VCaP (cell line): ENCODE data around the gene H2BK1.
A peak's percentile ranks its signal among the peaks of the same experiment; 100 is the strongest.

ENCODE experiments used
- H3K27ac ChIP-seq: fragments of 450-650 bp; 2 replicates; pipeline ENCODE4 v1.5.1; 2017
- CTCF ChIP-seq: fragments of 450-650 bp; conservative IDR thresholded peaks from 2 replicates; pipeline ENCODE4 v1.5.1; 2017; ENCODE audit warnings: mild to moderate bottlenecking, moderate library complexity

H2BK1 gene

GRCh38 chr7:151228024-151228866 is 18.0 kb upstream of the H2BK1 start:
- TF ChIP-seq CTCF: no peak
- peak overlapping the region; percentile 84 for H3K27ac ChIP-seq

GRCh38 chr7:151226875-151227782 is 16.8 kb upstream of the H2BK1 start, which contains the start of gene ABCF2:
Gene ABCF2 (minus strand): TSS chr7:151227205. CDS start chr7:151226458, 747 bp downstream.
- TF ChIP-seq CTCF: no peak
- peak within 1 kb of the TSS; percentile 84 for H3K27ac ChIP-seq

- H3K27ac ChIP-seq: peak overlapping the region; percentile 84
- TF ChIP-seq CTCF: no peak
These were observed 16.2 kb upstream of the H2BK1 start for GRCh38 chr7:151226560-151226874.

GRCh38 chr7:151225948-151226510 is 15.7 kb upstream of the H2BK1 start:
- TF ChIP-seq CTCF: no peak
- peak overlapping the region; percentile 84; the same call in 1 of the 2 replicates for H3K27ac ChIP-seq

GRCh38 chr7:151223728-151224127 is 13.4 kb upstream of the H2BK1 start:
- TF ChIP-seq CTCF: no peak
- H3K27ac ChIP-seq: no peak overlapping the region

GRCh38 chr7:151218170-151218569 is 7.9 kb upstream of the H2BK1 start:
- no peak overlapping the region for H3K27ac ChIP-seq
- no peak for TF ChIP-seq CTCF

GRCh38 chr7:151215396-151215795 is 5.1 kb upstream of the H2BK1 start:
- TF ChIP-seq CTCF: no peak
- H3K27ac ChIP-seq: no peak overlapping the region
